PC-3 (cell line): ENCODE measurements around the gene LMBRD2. TPM values are rescaled to one million over a fixed set of nuclear protein-coding genes. Genes with fewer than 3 reads are reported as not detected.
"Not testable (repeated sequence)": the region's sequence is repeated elsewhere in the genome, so short reads cannot be mapped to it uniquely, and the experiment has no call there.

ENCODE experiments used
- ATAC-seq: fragments of 200-7000 bp; cut with Tn5 transposase; 2 replicates; pipeline ENCODE4 v1.9.1; 2020; ENCODE audit warnings: mild to moderate bottlenecking, moderate library complexity
- BruUV-seq: library from RNA; stranded (reverse); fragments of 400-500 nt; replicated peaks from 2 replicates; lab custom pipeline; 2021; lab: Mats Ljungman, UMichigan
- CTCF ChIA-PET: fragments of 300-600 bp; sonication (Branson Sonifier 250); formaldehyde crosslinking; loops from one replicate; lab custom pipeline; 2022; ENCODE audit warnings: antibody characterized with exemption; lab: Charles Lee
- POLR2A ChIA-PET: fragments of 300-600 bp; sonication (Branson Sonifier 250); formaldehyde crosslinking; loops from one replicate; lab custom pipeline; 2022; ENCODE audit warnings: antibody characterized with exemption; ENCODE audit not compliant: unreplicated experiment; lab: Charles Lee
- DNase-seq: peaks from one replicate; pipeline ENCODE4 v3.0.0-alpha.2; 2015
- H2AFZ ChIP-seq: fragments of 300-600 bp; sonication (generic); 2 replicates; pipeline ENCODE4 v1.6.0; 2016; ENCODE audit warnings: antibody characterized with exemption, low read length
- H3F3A ChIP-seq: fragments of 300-600 bp; sonication (generic); one replicate; pipeline ENCODE4 v1.6.0; 2017; ENCODE audit warnings: antibody characterized with exemption, low read length, control low read depth, mild to moderate bottlenecking; ENCODE audit not compliant: unreplicated experiment
- H3K27ac ChIP-seq: fragments of 300-600 bp; sonication (generic); 2 replicates; pipeline ENCODE4 v1.5.1; 2016; ENCODE audit warnings: mild to moderate bottlenecking, low read length
- H3K27me3 ChIP-seq: fragments of 300-600 bp; sonication (generic); 2 replicates; pipeline ENCODE4 v1.6.1; 2016; ENCODE audit warnings: low read length, mixed read lengths
- H3K36me3 ChIP-seq: fragments of 300-600 bp; sonication (generic); 2 replicates; pipeline ENCODE4 v1.6.1; 2016; ENCODE audit warnings: low read depth, mixed run types, low read length, mixed read lengths
- H3K4me1 ChIP-seq: fragments of 300-600 bp; sonication (generic); 2 replicates; pipeline ENCODE4 v1.5.1; 2016; ENCODE audit warnings: low read length; ENCODE audit not compliant: insufficient read depth
- H3K4me2 ChIP-seq: fragments of 300-600 bp; sonication (generic); 2 replicates; pipeline ENCODE4 v1.6.0; 2016; ENCODE audit warnings: low read length
- H3K4me3 ChIP-seq: fragments of 300-600 bp; sonication (generic); 2 replicates; pipeline ENCODE4 v1.5.1; 2016; ENCODE audit warnings: mild to moderate bottlenecking, low read length, mixed read lengths
- H3K79me2 ChIP-seq: fragments of 300-600 bp; sonication (generic); 2 replicates; pipeline ENCODE4 v1.6.1; 2017; ENCODE audit warnings: low read length, mixed read lengths
- H3K9ac ChIP-seq: fragments of 300-600 bp; sonication (generic); 2 replicates; pipeline ENCODE4 v1.6.0; 2016; ENCODE audit warnings: mild to moderate bottlenecking, low read length
- H3K9me2 ChIP-seq: fragments of 300-600 bp; sonication (generic); replicated peaks from 2 replicates; pipeline ENCODE4 v1.6.1; 2016; ENCODE audit warnings: mixed run types, low read length, mixed read lengths
- H3K9me3 ChIP-seq: fragments of 300-600 bp; sonication (generic); 2 replicates; pipeline ENCODE4 v1.6.1; 2016; ENCODE audit warnings: low read length, mixed read lengths
- H4K20me1 ChIP-seq: fragments of 300-600 bp; sonication (generic); 2 replicates; pipeline ENCODE4 v1.6.1; 2016; ENCODE audit warnings: low read length, mixed read lengths
- EZH2 ChIP-seq: fragments of 300-600 bp; sonication (generic); IDR thresholded peaks from one replicate; pipeline ENCODE4 v1.6.1; 2017; ENCODE audit warnings: antibody characterized with exemption, mild to moderate bottlenecking, low read length; ENCODE audit not compliant: unreplicated experiment
- EZH2phosphoT487 ChIP-seq: fragments of 300-600 bp; sonication (generic); IDR thresholded peaks from 2 replicates; pipeline ENCODE4 v1.6.1; 2018; ENCODE audit warnings: mild to moderate bottlenecking, antibody characterized with exemption, low read length, borderline replicate concordance
- intact Hi-C: fragments of 100-400 bp; cut with micrococcal nuclease; formaldehyde crosslinking; loops from 2 replicates; pipeline ENCODE4 v1.9.0; 2023
- total RNA-seq: library from RNA; depleted of rRNA; stranded (reverse); fragments of >200 nt; gene quantifications from 2 replicates; pipeline ENCODE4 v1.2.3, GENCODE V29; 2014
- TF ChIP-seq, protein P1 (sequence below): fragments of 300-600 bp; sonication (generic); conservative IDR thresholded peaks from 2 replicates; pipeline ENCODE4 v1.5.1; 2017; ENCODE audit warnings: antibody characterized with exemption, low read depth, mild to moderate bottlenecking, low read length

Gene LMBRD2
- total RNA-seq, 1 experiment from 2014 or later, result 9.1 TPM

DNA sequence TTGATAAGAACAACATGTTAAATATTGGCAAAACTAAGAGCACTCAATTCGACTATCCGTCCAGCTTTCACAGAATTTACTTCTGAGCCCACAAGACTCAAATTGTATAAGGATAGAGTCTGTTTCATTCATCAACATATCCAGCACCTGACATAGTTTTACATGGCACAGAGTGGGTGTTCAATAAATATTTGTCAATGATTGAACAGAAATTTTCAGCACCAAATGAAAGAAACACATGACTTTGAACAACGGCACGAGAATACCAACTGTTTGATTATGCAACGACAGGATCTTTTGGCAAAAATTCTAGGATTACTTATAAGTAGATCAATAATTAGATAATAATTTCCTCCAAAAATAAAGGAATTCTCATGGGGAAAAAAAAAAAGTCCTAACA lies 42.1 kb upstream of the LMBRD2 start:
- BruUV-seq, result no TSS peak
- Histone ChIP-seq H3K4me2 (no peak overlapping the region), H3K9me3 (no peaks in the 10 kb centered on the region), H3K4me1 (no peaks in the 10 kb centered on the region), H3K27me3 (no peaks in the 10 kb centered on the region), H3K27ac (no peak overlapping the region), H2AFZ (no peak overlapping the region), H3K9me2 (no peaks in the 10 kb centered on the region), H3F3A (no peaks in the 10 kb centered on the region), H3K79me2 (no peaks in the 10 kb centered on the region), H3K9ac (no peak overlapping the region), H4K20me1 (no peaks in the 10 kb centered on the region), H3K4me3 (no peak overlapping the region), H3K36me3 (peaks cover 35% of the 10 kb centered on the region)
- TF ChIP-seq EZH2 (no peak), EZH2phosphoT487 (no peak)
- TF ChIP-seq, protein P1, sequence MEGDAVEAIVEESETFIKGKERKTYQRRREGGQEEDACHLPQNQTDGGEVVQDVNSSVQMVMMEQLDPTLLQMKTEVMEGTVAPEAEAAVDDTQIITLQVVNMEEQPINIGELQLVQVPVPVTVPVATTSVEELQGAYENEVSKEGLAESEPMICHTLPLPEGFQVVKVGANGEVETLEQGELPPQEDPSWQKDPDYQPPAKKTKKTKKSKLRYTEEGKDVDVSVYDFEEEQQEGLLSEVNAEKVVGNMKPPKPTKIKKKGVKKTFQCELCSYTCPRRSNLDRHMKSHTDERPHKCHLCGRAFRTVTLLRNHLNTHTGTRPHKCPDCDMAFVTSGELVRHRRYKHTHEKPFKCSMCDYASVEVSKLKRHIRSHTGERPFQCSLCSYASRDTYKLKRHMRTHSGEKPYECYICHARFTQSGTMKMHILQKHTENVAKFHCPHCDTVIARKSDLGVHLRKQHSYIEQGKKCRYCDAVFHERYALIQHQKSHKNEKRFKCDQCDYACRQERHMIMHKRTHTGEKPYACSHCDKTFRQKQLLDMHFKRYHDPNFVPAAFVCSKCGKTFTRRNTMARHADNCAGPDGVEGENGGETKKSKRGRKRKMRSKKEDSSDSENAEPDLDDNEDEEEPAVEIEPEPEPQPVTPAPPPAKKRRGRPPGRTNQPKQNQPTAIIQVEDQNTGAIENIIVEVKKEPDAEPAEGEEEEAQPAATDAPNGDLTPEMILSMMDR, result no peak
- ATAC-seq, result no peak
- ChIA-PET POLR2A (interaction anchor here (0.6 kb wide), 1 partner anchor 14 kb away, joined by 15 read pairs; no protein-coding TSS in a partner anchor), CTCF (no interaction called here)
- no peak for DNase-seq
- intact Hi-C loops, result no loop called here

GRCh38 chr5:36184408-36184807 lies 32.7 kb upstream of the LMBRD2 start:
- peaks cover 26% of the 10 kb centered on the region for H3K36me3 ChIP-seq
- H2AFZ ChIP-seq, result not testable (repeated sequence)

DNA sequence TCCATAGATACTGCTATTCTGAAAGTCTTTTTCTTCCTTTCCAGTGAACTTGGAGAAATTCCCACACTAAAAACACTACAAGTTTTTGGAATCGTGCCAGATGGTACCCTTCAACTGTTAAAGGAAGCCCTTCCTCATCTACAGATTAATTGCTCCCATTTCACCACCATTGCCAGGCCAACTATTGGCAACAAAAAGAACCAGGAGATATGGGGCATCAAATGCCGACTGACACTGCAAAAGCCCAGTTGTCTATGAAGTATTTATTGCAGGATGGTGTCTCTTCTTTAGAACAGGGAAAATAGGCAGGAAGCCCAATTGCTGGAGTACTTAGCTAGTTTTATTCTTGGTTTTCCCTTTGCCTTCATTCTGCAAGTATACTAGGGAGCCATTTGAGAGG lies 30.1 kb upstream of the LMBRD2 start:
- DNase-seq (no peak), ATAC-seq (no peak)
- Histone ChIP-seq H3K9ac (no peak overlapping the region), H3K9me3 (no peaks in the 10 kb centered on the region), H3K4me1 (no peaks in the 10 kb centered on the region), H3K27me3 (no peaks in the 10 kb centered on the region), H3K4me2 (no peak overlapping the region), H3K9me2 (no peaks in the 10 kb centered on the region), H3F3A (no peaks in the 10 kb centered on the region), H3K27ac (no peak overlapping the region), H3K36me3 (peaks cover 30% of the 10 kb centered on the region), H2AFZ (no peak overlapping the region), H4K20me1 (no peaks in the 10 kb centered on the region), H3K4me3 (no peak overlapping the region), H3K79me2 (no peaks in the 10 kb centered on the region)
- TF ChIP-seq, protein P1, result no peak
- no peak for TF ChIP-seq EZH2
- TF ChIP-seq EZH2phosphoT487, result no peak
- ChIA-PET CTCF (no interaction called here), POLR2A (no interaction called here)
- BruUV-seq, result no TSS peak
- intact Hi-C loops, result no loop called here

More at GRCh38 chr5:36184408-36184807, 32.7 kb upstream of the LMBRD2 start:
- ATAC-seq, H3K79me2 ChIP-seq, DNase-seq, H3K9me2 ChIP-seq, H3F3A ChIP-seq, POLR2A ChIA-PET, H3K27me3 ChIP-seq, H3K4me1 ChIP-seq, H4K20me1 ChIP-seq, H3K9me3 ChIP-seq, H3K9ac ChIP-seq, intact Hi-C loops, H3K4me3 ChIP-seq, H3K4me2 ChIP-seq, CTCF ChIA-PET, H3K27ac ChIP-seq, BruUV-seq: not testable (repeated sequence)
